ENCODE results near the gene HES5. TPM values are rescaled to one million over a fixed set of nuclear protein-coding genes. Genes with fewer than 3 reads are reported as not detected.

Gene HES5
- total and polyA plus RNA-seq, 2 experiments from 2014 or later = 0.16 to 0.21 TPM

DNA sequence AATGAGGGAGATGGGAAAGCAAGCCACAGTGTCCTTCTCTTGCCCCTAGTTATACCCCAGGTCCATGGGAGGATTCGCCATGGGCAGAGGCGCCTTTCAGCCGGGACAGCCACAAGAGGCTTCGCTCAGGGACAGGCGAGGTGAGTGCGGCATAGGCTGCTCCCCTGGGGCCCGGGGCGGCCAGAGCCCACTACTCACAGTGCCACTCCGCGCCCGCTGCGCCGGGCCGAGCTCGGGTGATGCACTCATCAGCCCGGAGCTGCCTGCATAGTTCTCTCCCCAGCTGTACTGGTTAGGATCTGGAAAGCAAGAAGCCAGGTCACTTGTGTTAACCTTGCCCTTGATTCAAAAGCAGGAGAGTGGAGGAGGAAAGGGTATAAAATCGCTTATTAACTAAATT is 12.1 kb downstream of the HES5 start:
- H3K4me1 Mint-ChIP-seq = no peaks in the 10 kb centered on the region
- no peaks in the 10 kb centered on the region for H3K27me3 ChIP-seq (ENCODE audit: insufficient read depth)
- H2AFZ ChIP-seq = no peak overlapping the region
- no peaks in the 10 kb centered on the region for H3F3A ChIP-seq (replicated peaks; ENCODE audit: low read depth)
- peaks cover 5% of the 10 kb centered on the region; the same call in 1 of the 2 replicates for H3K36me3 ChIP-seq (ENCODE audit: insufficient read depth)
- no peak overlapping the region for H3K4me3 Mint-ChIP-seq
- DNase-seq (ENCODE audit: low spot score) = no peak
- peaks cover 16% of the 10 kb centered on the region for H3K79me2 ChIP-seq (replicated peaks; ENCODE audit: insufficient read depth)
- H4K20me1 ChIP-seq (replicated peaks; ENCODE audit: insufficient read depth) = peaks cover 10% of the 10 kb centered on the region
- no peak for ATAC-seq
- no peak overlapping the region for H3K4me3 ChIP-seq
- no peak overlapping the region for H3K27ac Mint-ChIP-seq
- no peaks in the 10 kb centered on the region for H3K9me2 ChIP-seq (ENCODE audit: insufficient read depth)
- TF ChIP-seq STAT1 (IDR thresholded peaks at IDR 0.05; ENCODE audit: unreplicated experiment) (no peak), CREB1 (CRISPR knock-in tag; IDR thresholded peaks at IDR 0.05; ENCODE audit: low read depth) (no peak), NANOG (IDR thresholded peaks at IDR 0.05; ENCODE audit: borderline replicate concordance) (no peak), ZNF331 (CRISPR knock-in tag; IDR thresholded peaks at IDR 0.05; ENCODE audit: low read depth) (no peak), POLR2AphosphoS5 (IDR thresholded peaks at IDR 0.05; ENCODE audit: low read depth) (no peak), EZH2phosphoT487 (IDR thresholded peaks at IDR 0.05; ENCODE audit: unreplicated experiment) (no peak), EZH2 (IDR thresholded peaks at IDR 0.05; ENCODE audit: low read depth, unreplicated experiment) (no peak), JUNB (IDR thresholded peaks at IDR 0.05; ENCODE audit: unreplicated experiment) (no peak), ZNF114 (CRISPR knock-in tag; IDR thresholded peaks at IDR 0.05) (no peak)
- TF ChIP-seq, protein P1, sequence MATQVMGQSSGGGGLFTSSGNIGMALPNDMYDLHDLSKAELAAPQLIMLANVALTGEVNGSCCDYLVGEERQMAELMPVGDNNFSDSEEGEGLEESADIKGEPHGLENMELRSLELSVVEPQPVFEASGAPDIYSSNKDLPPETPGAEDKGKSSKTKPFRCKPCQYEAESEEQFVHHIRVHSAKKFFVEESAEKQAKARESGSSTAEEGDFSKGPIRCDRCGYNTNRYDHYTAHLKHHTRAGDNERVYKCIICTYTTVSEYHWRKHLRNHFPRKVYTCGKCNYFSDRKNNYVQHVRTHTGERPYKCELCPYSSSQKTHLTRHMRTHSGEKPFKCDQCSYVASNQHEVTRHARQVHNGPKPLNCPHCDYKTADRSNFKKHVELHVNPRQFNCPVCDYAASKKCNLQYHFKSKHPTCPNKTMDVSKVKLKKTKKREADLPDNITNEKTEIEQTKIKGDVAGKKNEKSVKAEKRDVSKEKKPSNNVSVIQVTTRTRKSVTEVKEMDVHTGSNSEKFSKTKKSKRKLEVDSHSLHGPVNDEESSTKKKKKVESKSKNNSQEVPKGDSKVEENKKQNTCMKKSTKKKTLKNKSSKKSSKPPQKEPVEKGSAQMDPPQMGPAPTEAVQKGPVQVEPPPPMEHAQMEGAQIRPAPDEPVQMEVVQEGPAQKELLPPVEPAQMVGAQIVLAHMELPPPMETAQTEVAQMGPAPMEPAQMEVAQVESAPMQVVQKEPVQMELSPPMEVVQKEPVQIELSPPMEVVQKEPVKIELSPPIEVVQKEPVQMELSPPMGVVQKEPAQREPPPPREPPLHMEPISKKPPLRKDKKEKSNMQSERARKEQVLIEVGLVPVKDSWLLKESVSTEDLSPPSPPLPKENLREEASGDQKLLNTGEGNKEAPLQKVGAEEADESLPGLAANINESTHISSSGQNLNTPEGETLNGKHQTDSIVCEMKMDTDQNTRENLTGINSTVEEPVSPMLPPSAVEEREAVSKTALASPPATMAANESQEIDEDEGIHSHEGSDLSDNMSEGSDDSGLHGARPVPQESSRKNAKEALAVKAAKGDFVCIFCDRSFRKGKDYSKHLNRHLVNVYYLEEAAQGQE (IDR thresholded peaks at IDR 0.05; ENCODE audit: unreplicated experiment) = no peak
- TF ChIP-seq, protein P2, sequence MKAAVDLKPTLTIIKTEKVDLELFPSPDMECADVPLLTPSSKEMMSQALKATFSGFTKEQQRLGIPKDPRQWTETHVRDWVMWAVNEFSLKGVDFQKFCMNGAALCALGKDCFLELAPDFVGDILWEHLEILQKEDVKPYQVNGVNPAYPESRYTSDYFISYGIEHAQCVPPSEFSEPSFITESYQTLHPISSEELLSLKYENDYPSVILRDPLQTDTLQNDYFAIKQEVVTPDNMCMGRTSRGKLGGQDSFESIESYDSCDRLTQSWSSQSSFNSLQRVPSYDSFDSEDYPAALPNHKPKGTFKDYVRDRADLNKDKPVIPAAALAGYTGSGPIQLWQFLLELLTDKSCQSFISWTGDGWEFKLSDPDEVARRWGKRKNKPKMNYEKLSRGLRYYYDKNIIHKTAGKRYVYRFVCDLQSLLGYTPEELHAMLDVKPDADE (IDR thresholded peaks at IDR 0.05) = no peak
- TF ChIP-seq, protein P3, sequence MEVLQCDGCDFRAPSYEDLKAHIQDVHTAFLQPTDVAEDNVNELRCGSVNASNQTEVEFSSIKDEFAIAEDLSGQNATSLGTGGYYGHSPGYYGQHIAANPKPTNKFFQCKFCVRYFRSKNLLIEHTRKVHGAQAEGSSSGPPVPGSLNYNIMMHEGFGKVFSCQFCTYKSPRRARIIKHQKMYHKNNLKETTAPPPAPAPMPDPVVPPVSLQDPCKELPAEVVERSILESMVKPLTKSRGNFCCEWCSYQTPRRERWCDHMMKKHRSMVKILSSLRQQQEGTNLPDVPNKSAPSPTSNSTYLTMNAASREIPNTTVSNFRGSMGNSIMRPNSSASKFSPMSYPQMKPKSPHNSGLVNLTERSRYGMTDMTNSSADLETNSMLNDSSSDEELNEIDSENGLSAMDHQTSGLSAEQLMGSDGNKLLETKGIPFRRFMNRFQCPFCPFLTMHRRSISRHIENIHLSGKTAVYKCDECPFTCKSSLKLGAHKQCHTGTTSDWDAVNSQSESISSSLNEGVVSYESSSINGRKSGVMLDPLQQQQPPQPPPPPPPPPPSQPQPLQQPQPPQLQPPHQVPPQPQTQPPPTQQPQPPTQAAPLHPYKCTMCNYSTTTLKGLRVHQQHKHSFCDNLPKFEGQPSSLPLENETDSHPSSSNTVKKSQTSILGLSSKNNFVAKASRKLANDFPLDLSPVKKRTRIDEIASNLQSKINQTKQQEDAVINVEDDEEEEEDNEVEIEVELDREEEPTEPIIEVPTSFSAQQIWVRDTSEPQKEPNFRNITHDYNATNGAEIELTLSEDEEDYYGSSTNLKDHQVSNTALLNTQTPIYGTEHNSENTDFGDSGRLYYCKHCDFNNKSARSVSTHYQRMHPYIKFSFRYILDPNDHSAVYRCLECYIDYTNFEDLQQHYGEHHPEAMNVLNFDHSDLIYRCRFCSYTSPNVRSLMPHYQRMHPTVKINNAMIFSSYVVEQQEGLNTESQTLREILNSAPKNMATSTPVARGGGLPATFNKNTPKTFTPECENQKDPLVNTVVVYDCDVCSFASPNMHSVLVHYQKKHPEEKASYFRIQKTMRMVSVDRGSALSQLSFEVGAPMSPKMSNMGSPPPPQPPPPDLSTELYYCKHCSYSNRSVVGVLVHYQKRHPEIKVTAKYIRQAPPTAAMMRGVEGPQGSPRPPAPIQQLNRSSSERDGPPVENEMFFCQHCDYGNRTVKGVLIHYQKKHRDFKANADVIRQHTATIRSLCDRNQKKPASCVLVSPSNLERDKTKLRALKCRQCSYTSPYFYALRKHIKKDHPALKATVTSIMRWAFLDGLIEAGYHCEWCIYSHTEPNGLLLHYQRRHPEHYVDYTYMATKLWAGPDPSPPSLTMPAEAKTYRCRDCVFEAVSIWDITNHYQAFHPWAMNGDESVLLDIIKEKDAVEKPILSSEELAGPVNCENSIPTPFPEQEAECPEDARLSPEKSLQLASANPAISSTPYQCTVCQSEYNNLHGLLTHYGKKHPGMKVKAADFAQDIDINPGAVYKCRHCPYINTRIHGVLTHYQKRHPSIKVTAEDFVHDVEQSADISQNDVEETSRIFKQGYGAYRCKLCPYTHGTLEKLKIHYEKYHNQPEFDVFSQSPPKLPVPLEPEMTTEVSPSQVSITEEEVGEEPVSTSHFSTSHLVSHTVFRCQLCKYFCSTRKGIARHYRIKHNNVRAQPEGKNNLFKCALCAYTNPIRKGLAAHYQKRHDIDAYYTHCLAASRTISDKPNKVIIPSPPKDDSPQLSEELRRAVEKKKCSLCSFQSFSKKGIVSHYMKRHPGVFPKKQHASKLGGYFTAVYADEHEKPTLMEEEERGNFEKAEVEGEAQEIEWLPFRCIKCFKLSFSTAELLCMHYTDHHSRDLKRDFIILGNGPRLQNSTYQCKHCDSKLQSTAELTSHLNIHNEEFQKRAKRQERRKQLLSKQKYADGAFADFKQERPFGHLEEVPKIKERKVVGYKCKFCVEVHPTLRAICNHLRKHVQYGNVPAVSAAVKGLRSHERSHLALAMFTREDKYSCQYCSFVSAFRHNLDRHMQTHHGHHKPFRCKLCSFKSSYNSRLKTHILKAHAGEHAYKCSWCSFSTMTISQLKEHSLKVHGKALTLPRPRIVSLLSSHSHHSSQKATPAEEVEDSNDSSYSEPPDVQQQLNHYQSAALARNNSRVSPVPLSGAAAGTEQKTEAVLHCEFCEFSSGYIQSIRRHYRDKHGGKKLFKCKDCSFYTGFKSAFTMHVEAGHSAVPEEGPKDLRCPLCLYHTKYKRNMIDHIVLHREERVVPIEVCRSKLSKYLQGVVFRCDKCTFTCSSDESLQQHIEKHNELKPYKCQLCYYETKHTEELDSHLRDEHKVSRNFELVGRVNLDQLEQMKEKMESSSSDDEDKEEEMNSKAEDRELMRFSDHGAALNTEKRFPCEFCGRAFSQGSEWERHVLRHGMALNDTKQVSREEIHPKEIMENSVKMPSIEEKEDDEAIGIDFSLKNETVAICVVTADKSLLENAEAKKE (CRISPR knock-in tag; IDR thresholded peaks at IDR 0.05) = no peak
- TF ChIP-seq, protein P4, sequence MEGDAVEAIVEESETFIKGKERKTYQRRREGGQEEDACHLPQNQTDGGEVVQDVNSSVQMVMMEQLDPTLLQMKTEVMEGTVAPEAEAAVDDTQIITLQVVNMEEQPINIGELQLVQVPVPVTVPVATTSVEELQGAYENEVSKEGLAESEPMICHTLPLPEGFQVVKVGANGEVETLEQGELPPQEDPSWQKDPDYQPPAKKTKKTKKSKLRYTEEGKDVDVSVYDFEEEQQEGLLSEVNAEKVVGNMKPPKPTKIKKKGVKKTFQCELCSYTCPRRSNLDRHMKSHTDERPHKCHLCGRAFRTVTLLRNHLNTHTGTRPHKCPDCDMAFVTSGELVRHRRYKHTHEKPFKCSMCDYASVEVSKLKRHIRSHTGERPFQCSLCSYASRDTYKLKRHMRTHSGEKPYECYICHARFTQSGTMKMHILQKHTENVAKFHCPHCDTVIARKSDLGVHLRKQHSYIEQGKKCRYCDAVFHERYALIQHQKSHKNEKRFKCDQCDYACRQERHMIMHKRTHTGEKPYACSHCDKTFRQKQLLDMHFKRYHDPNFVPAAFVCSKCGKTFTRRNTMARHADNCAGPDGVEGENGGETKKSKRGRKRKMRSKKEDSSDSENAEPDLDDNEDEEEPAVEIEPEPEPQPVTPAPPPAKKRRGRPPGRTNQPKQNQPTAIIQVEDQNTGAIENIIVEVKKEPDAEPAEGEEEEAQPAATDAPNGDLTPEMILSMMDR (conservative IDR thresholded peaks at IDR 0.05; ENCODE audit: low read depth in 2 of 2) = no peak
- peaks cover 1% of the 10 kb centered on the region for H3K27me3 Mint-ChIP-seq (ENCODE audit: insufficient read depth, low read depth, poor library complexity)
- H3K27ac ChIP-seq (ENCODE audit: low read depth) = no peak overlapping the region
- peaks cover 36% of the 10 kb centered on the region for H3K36me3 Mint-ChIP-seq (ENCODE audit: low read depth)
- no peak overlapping the region for H3K4me2 ChIP-seq
- H3K9me3 Mint-ChIP-seq = no peaks in the 10 kb centered on the region
- H3K4me1 ChIP-seq (ENCODE audit: insufficient read depth) = no peaks in the 10 kb centered on the region
